BLaER1 (cell line): ENCODE measurements around the gene UGT2B28.
"Not testable (repeated sequence)": the region's sequence is repeated elsewhere in the genome, so short reads cannot be mapped to it uniquely, and the experiment has no call there.

Experiments
- H3K27ac ChIP-seq: shearing (Covaris generic); formaldehyde crosslinking; 2 replicates; pipeline ENCODE4 v1.8.1; 2022
- H3K27me3 ChIP-seq: shearing (Covaris generic); formaldehyde crosslinking; 2 replicates; pipeline ENCODE4 v1.8.1; 2022
- H3K36me3 ChIP-seq: shearing (Covaris generic); formaldehyde crosslinking; 2 replicates; pipeline ENCODE4 v1.8.1; 2022
- H3K4me1 ChIP-seq: shearing (Covaris generic); formaldehyde crosslinking; 2 replicates; pipeline ENCODE4 v1.8.1; 2022
- H3K4me2 ChIP-seq: shearing (Covaris generic); formaldehyde crosslinking; 2 replicates; pipeline ENCODE4 v1.8.1; 2022
- H3K4me3 ChIP-seq: shearing (Covaris generic); formaldehyde crosslinking; 2 replicates; pipeline ENCODE4 v1.8.1; 2022
- H3K9ac ChIP-seq: shearing (Covaris generic); formaldehyde crosslinking; 2 replicates; pipeline ENCODE4 v1.8.1; 2022
- H3K9me3 ChIP-seq: shearing (Covaris generic); formaldehyde crosslinking; 2 replicates; pipeline ENCODE4 v1.8.1; 2022
- H4K20me1 ChIP-seq: shearing (Covaris generic); formaldehyde crosslinking; 2 replicates; pipeline ENCODE4 v1.8.1; 2022
- Cebpa-rat ChIP-seq: shearing (Covaris generic); IDR thresholded peaks from 2 replicates; pipeline ENCODE4 v1.8.1; 2022

Gene UGT2B28

GRCh38 chr4:69321153-69321729 is 41.0 kb downstream of the UGT2B28 start:
- no peak overlapping the region for H3K4me3 ChIP-seq
- H3K9ac ChIP-seq = no peak overlapping the region
- no peak for TF ChIP-seq Cebpa-rat
- H3K27me3 ChIP-seq = no peaks in the 10 kb centered on the region
- no peaks in the 10 kb centered on the region for H3K9me3 ChIP-seq
- H3K36me3 ChIP-seq = no peaks in the 10 kb centered on the region
- H3K4me1 ChIP-seq = no peaks in the 10 kb centered on the region
- H3K4me2 ChIP-seq = no peak overlapping the region
- no peak overlapping the region for H3K27ac ChIP-seq
- H4K20me1 ChIP-seq = no peaks in the 10 kb centered on the region

- H3K9ac ChIP-seq = no peak overlapping the region
- H3K4me1 ChIP-seq = no peaks in the 10 kb centered on the region
- no peaks in the 10 kb centered on the region for H4K20me1 ChIP-seq
- no peaks in the 10 kb centered on the region for H3K9me3 ChIP-seq
- H3K27ac ChIP-seq = no peak overlapping the region
- H3K27me3 ChIP-seq = no peaks in the 10 kb centered on the region
- H3K4me3 ChIP-seq = no peak overlapping the region
- no peaks in the 10 kb centered on the region for H3K36me3 ChIP-seq
- TF ChIP-seq Cebpa-rat = no peak
- no peak overlapping the region for H3K4me2 ChIP-seq
These were observed 41.8 kb downstream of the UGT2B28 start for GRCh38 chr4:69322055-69322454.

GRCh38 chr4:69323284-69323683 is 43.0 kb downstream of the UGT2B28 start:
- no peaks in the 10 kb centered on the region for H3K36me3 ChIP-seq
- no peak overlapping the region for H3K4me3 ChIP-seq
- no peak overlapping the region for H3K4me2 ChIP-seq
- no peak overlapping the region for H3K27ac ChIP-seq
- no peak for TF ChIP-seq Cebpa-rat
- no peaks in the 10 kb centered on the region for H3K9me3 ChIP-seq
- H3K9ac ChIP-seq = no peak overlapping the region
- no peaks in the 10 kb centered on the region for H3K4me1 ChIP-seq
- H4K20me1 ChIP-seq = no peaks in the 10 kb centered on the region
- H3K27me3 ChIP-seq = no peaks in the 10 kb centered on the region

GRCh38 chr4:69330345-69331047 is 50.2 kb downstream of the UGT2B28 start:
- no peak overlapping the region for H3K27ac ChIP-seq

GRCh38 chr4:69331304-69331703 is 51.0 kb downstream of the UGT2B28 start:
- H3K4me1 ChIP-seq, H3K4me3 ChIP-seq, H3K36me3 ChIP-seq, H3K4me2 ChIP-seq, H3K27me3 ChIP-seq, H3K9me3 ChIP-seq, H4K20me1 ChIP-seq, H3K27ac ChIP-seq, H3K9ac ChIP-seq: not testable (repeated sequence)

More at GRCh38 chr4:69330345-69331047, 50.2 kb downstream of the UGT2B28 start:
- H3K36me3 ChIP-seq = no peaks in the 10 kb centered on the region
- no peaks in the 10 kb centered on the region for H3K4me1 ChIP-seq
- no peaks in the 10 kb centered on the region for H3K27me3 ChIP-seq
- H3K9ac ChIP-seq = no peak overlapping the region
- no peaks in the 10 kb centered on the region for H4K20me1 ChIP-seq
- TF ChIP-seq Cebpa-rat = no peak
- H3K4me3 ChIP-seq = no peak overlapping the region
- no peaks in the 10 kb centered on the region for H3K9me3 ChIP-seq
- H3K4me2 ChIP-seq = no peak overlapping the region

GRCh38 chr4:69335485-69335884 is 55.2 kb downstream of the UGT2B28 start:
- H3K4me2 ChIP-seq, H3K27ac ChIP-seq, H3K9ac ChIP-seq, H3K9me3 ChIP-seq, H3K27me3 ChIP-seq, H3K4me1 ChIP-seq, H3K4me3 ChIP-seq, H3K36me3 ChIP-seq, H4K20me1 ChIP-seq: not testable (repeated sequence)

- not testable (repeated sequence) for H3K4me2 ChIP-seq, H3K9ac ChIP-seq, H3K27me3 ChIP-seq, H3K9me3 ChIP-seq, H3K27ac ChIP-seq, H3K4me1 ChIP-seq, H3K4me3 ChIP-seq, H3K36me3 ChIP-seq, H4K20me1 ChIP-seq
These were observed 62.8 kb downstream of the UGT2B28 start for GRCh38 chr4:69343114-69343513.

- H3K9me3 ChIP-seq, H3K4me3 ChIP-seq, H3K4me1 ChIP-seq, H3K4me2 ChIP-seq, H3K9ac ChIP-seq, H3K27me3 ChIP-seq, H4K20me1 ChIP-seq, H3K36me3 ChIP-seq, H3K27ac ChIP-seq: not testable (repeated sequence)
These were observed 63.5 kb downstream of the UGT2B28 start for GRCh38 chr4:69343558-69344420.
